GM23248 (cell line): ENCODE results near the gene ZNF81. TPM values are rescaled to one million over a fixed set of nuclear protein-coding genes. Genes with fewer than 3 reads are reported as not detected.
"Not testable (repeated sequence)": the region's sequence is repeated elsewhere in the genome, so short reads cannot be mapped to it uniquely, and the experiment has no call there.

Experiments
- DNase-seq: peaks from one replicate; pipeline ENCODE4 v3.0.0-alpha.2; 2015
- H2AFZ ChIP-seq: fragments of 200-600 bp; sonication (generic); 2 replicates; pipeline ENCODE4 v1.6.1; 2016; ENCODE audit warnings: antibody characterized with exemption
- H3F3A ChIP-seq: fragments of 200-600 bp; sonication (generic); 2 replicates; pipeline ENCODE4 v1.6.1; 2016; ENCODE audit warnings: mild to moderate bottlenecking, antibody characterized with exemption, mixed run types; ENCODE audit not compliant: insufficient read depth
- H3K27ac ChIP-seq: fragments of 200-600 bp; sonication (generic); 2 replicates; pipeline ENCODE4 v1.5.1; 2016; ENCODE audit warnings: mild to moderate bottlenecking
- H3K27me3 ChIP-seq: fragments of 200-600 bp; sonication (generic); replicated peaks from 2 replicates; pipeline ENCODE4 v1.6.1; 2016; ENCODE audit warnings: mild to moderate bottlenecking; ENCODE audit not compliant: insufficient read depth
- H3K36me3 ChIP-seq: fragments of 200-600 bp; sonication (generic); 2 replicates; pipeline ENCODE4 v1.6.1; 2016; ENCODE audit warnings: low read depth, mild to moderate bottlenecking
- H3K4me1 ChIP-seq: fragments of 200-600 bp; sonication (generic); 2 replicates; pipeline ENCODE4 v1.6.1; 2016; ENCODE audit warnings: mild to moderate bottlenecking; ENCODE audit not compliant: insufficient read depth
- H3K4me2 ChIP-seq: fragments of 200-600 bp; sonication (generic); one replicate; pipeline ENCODE4 v1.6.1; 2016; ENCODE audit warnings: mild to moderate bottlenecking; ENCODE audit not compliant: unreplicated experiment
- H3K4me3 ChIP-seq: fragments of 200-600 bp; sonication (generic); 2 replicates; pipeline ENCODE4 v1.5.1; 2016; ENCODE audit warnings: mild to moderate bottlenecking
- H3K79me2 ChIP-seq: fragments of 200-600 bp; sonication (generic); 2 replicates; pipeline ENCODE4 v1.6.1; 2016; ENCODE audit warnings: mild to moderate bottlenecking; ENCODE audit not compliant: insufficient read depth
- H3K9ac ChIP-seq: fragments of 200-600 bp; sonication (generic); 2 replicates; pipeline ENCODE4 v1.6.1; 2016; ENCODE audit warnings: mild to moderate bottlenecking
- H3K9me2 ChIP-seq: fragments of 200-600 bp; sonication (generic); 2 replicates; pipeline ENCODE4 v1.6.1; 2016; ENCODE audit warnings: mixed run types, mild to moderate bottlenecking, moderate library complexity; ENCODE audit not compliant: insufficient read depth
- H3K9me3 ChIP-seq: fragments of 200-600 bp; sonication (generic); one replicate; pipeline ENCODE4 v1.6.1; 2017; ENCODE audit warnings: low read depth
- H4K20me1 ChIP-seq: fragments of 200-600 bp; sonication (generic); 2 replicates; pipeline ENCODE4 v1.6.0; 2016; ENCODE audit not compliant: insufficient read depth
- EZH2 ChIP-seq: fragments of 200-600 bp; sonication (generic); IDR thresholded peaks from 2 replicates; pipeline ENCODE4 v1.6.1; 2018; ENCODE audit warnings: antibody characterized with exemption, mild to moderate bottlenecking; ENCODE audit not compliant: insufficient read depth, poor library complexity, severe bottlenecking
- EZH2phosphoT487 ChIP-seq: fragments of 200-600 bp; sonication (generic); IDR thresholded peaks from 2 replicates; pipeline ENCODE4 v1.6.1; 2018; ENCODE audit warnings: antibody characterized with exemption, moderate library complexity, mild to moderate bottlenecking, low read depth; ENCODE audit not compliant: insufficient read depth
- WGBS, 2 experiments: methylation state at CpG; one replicate each; pipeline ENCODE4 v1.1.6; 2015 to 2017; ENCODE audit warnings: low lambda C conversion rate in 2 of 2, low coverage in 1 of 2; ENCODE audit errors: missing lambda C conversion rate in 2 of 2; 5-methylcytosine and 5-hydroxymethylcytosine counted together
- in situ Hi-C: fragments of 300-500 bp; cut with MboI; formaldehyde crosslinking; loops from 2 replicates; pipeline ENCODE4 v1.15.0; 2020
- polyA plus RNA-seq: library from polyadenylated mRNA; unstranded; fragments of >200 nt; fragmentation: Nextera tagmentation; extraction: Ambion mirVana; gene quantifications from 2 replicates; pipeline ENCODE4 v1.2.1, GENCODE V29; 2016
- total RNA-seq: library from RNA; depleted of rRNA; stranded (reverse); fragments of >200 nt; shearing (Covaris generic); gene quantifications from 2 replicates; pipeline ENCODE4 v1.2.3, GENCODE V29; 2014

Gene ZNF81
- total and polyA plus RNA-seq, 2 experiments from 2014 or later: 2.1 to 5.4 TPM

DNA sequence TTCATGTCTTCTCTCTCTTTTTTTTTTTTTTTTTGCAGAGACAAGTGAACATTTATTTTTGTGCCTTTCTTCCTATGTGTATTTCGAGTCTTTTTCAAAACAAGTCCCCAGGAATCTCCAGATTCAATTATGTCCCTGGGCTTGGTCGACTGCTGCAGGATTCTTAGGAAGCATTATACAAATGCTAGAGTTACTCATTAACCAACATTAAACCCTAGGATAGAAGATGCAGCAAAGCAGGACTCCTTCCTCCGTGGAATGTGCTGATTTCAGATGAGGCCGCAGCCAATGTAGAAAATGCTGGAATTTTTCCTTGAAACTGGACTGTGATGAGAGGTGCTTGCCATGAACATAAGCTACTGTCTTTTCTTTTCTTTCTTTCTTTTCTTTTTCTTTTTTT lies 3.4 kb downstream of the ZNF81 start:
- no peaks in the 10 kb centered on the region for H3K9me3 ChIP-seq
- no peaks in the 10 kb centered on the region for H3K36me3 ChIP-seq
- no peaks in the 10 kb centered on the region for H3K27me3 ChIP-seq
- H3K9ac ChIP-seq: no peak overlapping the region
- peaks cover 45% of the 10 kb centered on the region for H3K79me2 ChIP-seq
- H3F3A ChIP-seq: no peaks in the 10 kb centered on the region
- WGBS, 2 experiments: 87 to 96% methylated on average over 4 of the region's 4 CpGs
- H3K4me3 ChIP-seq: no peak overlapping the region
- no peak for DNase-seq
- H3K4me1 ChIP-seq: 0 out of 2 replicates have a peak, but pooled peaks cover 9% of the 10 kb centered on the region
- no peaks in the 10 kb centered on the region for H4K20me1 ChIP-seq
- no peak overlapping the region for H2AFZ ChIP-seq
- H3K27ac ChIP-seq: no peak overlapping the region
- TF ChIP-seq EZH2phosphoT487 (no peak), EZH2 (no peak)
- in situ Hi-C loops: no loop called here
- H3K9me2 ChIP-seq: no peaks in the 10 kb centered on the region
- H3K4me2 ChIP-seq: no peak overlapping the region

DNA sequence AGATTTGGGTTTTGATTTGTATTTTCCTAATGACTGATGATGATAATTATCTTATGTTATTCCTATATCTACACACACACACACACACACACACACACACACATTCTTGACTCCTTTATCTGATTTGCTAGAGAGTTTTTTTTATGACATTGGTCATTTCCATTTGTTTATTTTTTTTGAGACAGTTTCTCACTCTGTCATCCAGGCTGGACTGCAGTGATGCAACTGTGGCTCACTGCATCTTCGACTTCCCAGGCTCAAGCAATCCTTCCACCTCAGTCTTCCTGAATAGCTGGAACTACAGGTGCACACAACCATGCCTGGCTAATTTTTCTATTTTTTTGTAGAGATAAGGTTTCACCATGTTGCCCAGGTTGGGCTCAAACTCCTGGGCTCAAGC lies 6.7 kb downstream of the ZNF81 start:
- peaks cover 30% of the 10 kb centered on the region for H3K79me2 ChIP-seq

DNA sequence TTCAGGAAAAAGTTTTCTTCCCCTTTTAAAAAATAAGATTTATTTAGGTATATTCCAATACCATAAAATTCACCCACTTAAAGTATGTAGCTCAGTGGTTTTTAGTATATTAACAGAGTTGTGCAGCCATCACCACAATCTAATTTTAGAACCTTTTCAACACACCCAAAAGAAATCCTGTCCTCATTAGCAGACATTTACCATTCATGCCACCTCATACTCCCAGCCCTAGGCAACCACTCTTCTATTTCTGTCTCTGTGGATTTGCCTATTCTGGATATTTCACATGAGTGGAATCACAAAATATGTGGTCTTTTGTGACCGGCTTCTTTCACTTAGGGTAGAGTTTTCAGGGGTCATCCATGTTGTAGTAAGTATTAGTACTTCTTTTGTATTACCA lies 7.4 kb downstream of the ZNF81 start:
- H3K4me2 ChIP-seq: no peak overlapping the region

More for the DNA sequence above, 6.7 kb downstream of the ZNF81 start:
- Histone ChIP-seq H3K9me2 (no peaks in the 10 kb centered on the region), H3K4me1 (0 out of 2 replicates have a peak, but pooled peaks cover under 1% of the 10 kb centered on the region), H3K27ac (no peak overlapping the region), H4K20me1 (no peaks in the 10 kb centered on the region), H3K4me3 (no peak overlapping the region), H2AFZ (no peak overlapping the region), H3K27me3 (no peaks in the 10 kb centered on the region), H3K9ac (no peak overlapping the region), H3F3A (no peaks in the 10 kb centered on the region), H3K4me2 (no peak overlapping the region), H3K36me3 (no peaks in the 10 kb centered on the region), H3K9me3 (no peaks in the 10 kb centered on the region)
- DNase-seq: peak; percentile 8
- TF ChIP-seq EZH2phosphoT487: no peak
- no peak for TF ChIP-seq EZH2
- 50 to 61% methylated on average over 1 of the region's 1 CpG for WGBS, 2 experiments
- in situ Hi-C loops: no loop called here

DNA sequence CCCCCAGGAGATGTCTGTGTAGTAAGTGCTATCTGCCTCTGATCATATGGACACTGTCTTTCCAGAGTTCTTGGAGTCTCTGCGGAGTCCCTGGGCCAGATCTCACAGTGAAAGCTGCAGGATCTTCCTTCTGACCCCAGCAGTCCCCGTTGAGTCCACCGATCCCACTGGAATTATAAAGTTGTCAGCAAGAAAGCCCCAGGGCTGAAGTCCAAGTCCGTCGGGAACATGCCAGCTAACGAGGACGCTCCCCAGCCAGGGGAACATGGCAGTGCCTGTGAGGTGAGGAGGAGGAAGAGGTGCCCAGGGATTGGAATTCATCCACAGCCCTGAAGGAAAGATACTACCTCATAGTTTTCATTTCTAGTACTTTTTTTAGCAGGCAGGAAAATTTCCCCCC lies 9.3 kb downstream of the ZNF81 start:
- WGBS, 2 experiments: 90 to 92% methylated on average over 7 of the region's 7 CpGs
- in situ Hi-C loops: no loop called here

More for the DNA sequence above, 7.4 kb downstream of the ZNF81 start:
- Histone ChIP-seq H3K9me2 (no peaks in the 10 kb centered on the region), H3F3A (no peaks in the 10 kb centered on the region), H3K4me3 (no peak overlapping the region), H3K9me3 (no peaks in the 10 kb centered on the region), H2AFZ (no peak overlapping the region), H3K79me2 (peaks cover 23% of the 10 kb centered on the region), H3K36me3 (no peaks in the 10 kb centered on the region), H3K27ac (no peak overlapping the region), H3K27me3 (no peaks in the 10 kb centered on the region), H3K9ac (no peak overlapping the region), H3K4me1 (no peaks in the 10 kb centered on the region), H4K20me1 (no peaks in the 10 kb centered on the region)
- in situ Hi-C loops: no loop called here
- TF ChIP-seq EZH2phosphoT487: no peak
- TF ChIP-seq EZH2: no peak
- no peak for DNase-seq
- WGBS, 2 experiments: 95 to 100% methylated on average over 1 of the region's 1 CpG

DNA sequence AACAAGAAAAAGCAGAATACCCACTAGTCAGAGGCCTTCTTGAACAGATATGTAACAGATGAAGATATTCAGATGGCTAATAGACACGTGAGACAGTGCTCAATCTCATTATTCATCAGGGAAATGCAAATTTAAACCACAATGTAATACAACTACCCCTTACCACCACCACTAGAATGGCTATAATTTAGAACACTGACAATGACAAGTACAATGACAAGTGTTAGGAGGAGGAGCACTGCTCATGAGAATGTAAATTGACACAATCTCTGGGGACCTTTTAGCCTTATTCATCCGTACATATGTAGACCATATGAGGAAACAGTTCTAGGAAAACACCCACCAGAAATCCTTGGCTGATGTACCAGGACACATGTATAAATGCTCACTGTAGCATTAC lies 13.1 kb downstream of the ZNF81 start:
- in situ Hi-C loops: no loop called here
- no peak overlapping the region for H3K9ac ChIP-seq
- no peaks in the 10 kb centered on the region for H3K4me1 ChIP-seq
- no peaks in the 10 kb centered on the region for H3K36me3 ChIP-seq
- no peaks in the 10 kb centered on the region for H3K27me3 ChIP-seq
- H2AFZ ChIP-seq: no peak overlapping the region
- H3F3A ChIP-seq: no peaks in the 10 kb centered on the region
- H3K9me2 ChIP-seq: no peaks in the 10 kb centered on the region
- peaks cover under 1% of the 10 kb centered on the region; the same call in 1 of the 2 replicates for H3K79me2 ChIP-seq
- no peak for TF ChIP-seq EZH2
- TF ChIP-seq EZH2phosphoT487: no peak
- no peak overlapping the region for H3K4me3 ChIP-seq
- 15 to 39% methylated on average over 2 of the region's 2 CpGs for WGBS, 2 experiments
- H4K20me1 ChIP-seq: no peaks in the 10 kb centered on the region
- H3K4me2 ChIP-seq: no peak overlapping the region
- H3K27ac ChIP-seq: no peak overlapping the region
- no peaks in the 10 kb centered on the region for H3K9me3 ChIP-seq
- DNase-seq: no peak

More for the DNA sequence above, 9.3 kb downstream of the ZNF81 start:
- no peak for DNase-seq
- Histone ChIP-seq H3K79me2 (peaks cover 12% of the 10 kb centered on the region; the same call in 1 of the 2 replicates), H3K9me2 (no peaks in the 10 kb centered on the region), H3F3A (no peaks in the 10 kb centered on the region), H2AFZ (no peak overlapping the region), H3K27me3 (no peaks in the 10 kb centered on the region), H3K4me1 (no peaks in the 10 kb centered on the region), H3K27ac (no peak overlapping the region), H3K9me3 (no peaks in the 10 kb centered on the region), H3K4me2 (no peak overlapping the region), H3K36me3 (no peaks in the 10 kb centered on the region), H3K9ac (no peak overlapping the region), H3K4me3 (no peak overlapping the region), H4K20me1 (no peaks in the 10 kb centered on the region)
- TF ChIP-seq EZH2: no peak
- TF ChIP-seq EZH2phosphoT487: no peak

DNA sequence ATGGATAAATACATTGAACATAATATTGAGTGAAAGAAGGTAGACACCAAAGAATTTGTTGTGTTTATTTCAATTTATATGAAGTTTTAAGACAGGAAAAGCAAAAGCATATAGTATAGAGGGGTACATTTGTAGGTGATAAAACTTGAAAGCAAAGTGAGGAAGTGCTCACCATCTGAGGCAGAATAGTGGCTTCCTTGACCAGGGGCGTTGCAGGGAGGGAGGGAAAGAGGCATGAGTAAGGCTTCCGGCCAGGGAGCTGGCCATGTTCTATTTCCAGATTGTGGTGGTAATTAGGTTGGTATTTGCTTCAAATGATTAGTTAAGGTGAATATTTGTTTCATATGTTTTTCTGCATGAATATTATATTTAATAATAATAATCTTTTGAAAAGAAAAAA lies 13.7 kb downstream of the ZNF81 start:
- H3K79me2 ChIP-seq, H3K4me3 ChIP-seq, H4K20me1 ChIP-seq, H3K9ac ChIP-seq, H3K9me3 ChIP-seq, in situ Hi-C loops, H3K27ac ChIP-seq, H3K36me3 ChIP-seq, H3F3A ChIP-seq, H2AFZ ChIP-seq, H3K27me3 ChIP-seq, H3K4me2 ChIP-seq, H3K4me1 ChIP-seq, DNase-seq, H3K9me2 ChIP-seq: not testable (repeated sequence)
- WGBS, 2 experiments: no CpG with 5 or more reads among the region's 2 CpGs
